B cell (primary cell): Measurements from ENCODE around the gene ATP9A. TPM values are rescaled to one million over a fixed set of nuclear protein-coding genes. Genes with fewer than 3 reads are reported as not detected.

Experiments
- ATAC-seq: fragments of 200-7000 bp; cut with Tn5 transposase; one replicate; pipeline ENCODE4 v1.10.0; 2021; ENCODE audit warnings: low read depth, mild to moderate bottlenecking, moderate number of reproducible peaks, moderate library complexity
- CTCF ChIA-PET: fragments of 350-600 bp; sonication (Branson Sonifier 250); formaldehyde crosslinking; loops from one replicate; lab custom pipeline; 2021; ENCODE audit warnings: antibody characterized with exemption, inconsistent platforms; lab: Charles Lee
- POLR2A ChIA-PET: fragments of 350-600 bp; sonication (Branson Sonifier 250); formaldehyde crosslinking; loops from one replicate; lab custom pipeline; 2021; ENCODE audit warnings: antibody characterized with exemption; lab: Charles Lee
- DNase-seq: peaks from one replicate; pipeline ENCODE4 v3.0.0; 2013
- H2AFZ ChIP-seq: 2 replicates; pipeline ENCODE4 v1.6.1; 2012; ENCODE audit warnings: mild to moderate bottlenecking, low read depth, low read length; ENCODE audit not compliant: insufficient read depth, poor library complexity, severe bottlenecking
- H3K27ac ChIP-seq, 2 donors: 1 replicate in 1 of 2; 2 replicates in 1 of 2; pipeline ENCODE4 v1.5.1; 2012 to 2013; ENCODE audit warnings: low read length in 2 of 2, mild to moderate bottlenecking in 2 of 2, moderate library complexity in 1 of 2
- H3K27me3 ChIP-seq, 4 experiments: fragments of 200-600 bp in 1 of 4; sonication (generic) in 1 of 4; replicated peaks in 1 of 4; 1 replicate in 2 of 4; 2 replicates in 2 of 4; pipeline versions ENCODE4 v1.6.1 to v1.7.0; 2013 to 2016; ENCODE audit warnings: low read length in 3 of 4, mild to moderate bottlenecking in 2 of 4, mixed read lengths in 1 of 4, moderate library complexity in 1 of 4; ENCODE audit not compliant: insufficient read depth in 4 of 4, control insufficient read depth in 3 of 4; ENCODE audit errors: control extremely low read depth in 1 of 4
- H3K36me3 ChIP-seq, 2 experiments: replicated peaks in 1 of 2; 1 replicate in 1 of 2; 2 replicates in 1 of 2; pipeline versions ENCODE4 v1.6.1 to v1.7.1; 2013; ENCODE audit warnings: low read length in 1 of 2; ENCODE audit not compliant: insufficient read depth in 2 of 2, control insufficient read depth in 1 of 2; ENCODE audit errors: control extremely low read depth in 1 of 2, extremely low read depth in 1 of 2
- H3K4me1 ChIP-seq, 2 donors: fragments of 200-600 bp in 1 of 2; sonication (generic) in 1 of 2; 1 replicate in 1 of 2; 2 replicates in 1 of 2; pipeline versions ENCODE4 v1.5.1 to v1.6.1; 2013 to 2017; ENCODE audit warnings: low read length in 2 of 2; ENCODE audit not compliant: control insufficient read depth in 2 of 2, insufficient read depth in 2 of 2
- H3K4me2 ChIP-seq: replicated peaks from 2 replicates; pipeline ENCODE3; 2012; ENCODE audit warnings: mild to moderate bottlenecking, low read depth, low read length; ENCODE audit not compliant: poor library complexity, severe bottlenecking
- H3K4me3 ChIP-seq, 5 experiments: fragments of 200-600 bp in 1 of 5; sonication (generic) in 1 of 5; 1 replicate in 3 of 5; 2 replicates in 2 of 5; pipeline versions ENCODE4 v1.5.1 to v1.7.0; 2011 to 2016; ENCODE audit warnings: low read length in 4 of 5, mild to moderate bottlenecking in 4 of 5, low read depth in 2 of 5, control low read depth in 1 of 5, moderate library complexity in 1 of 5; ENCODE audit not compliant: insufficient read depth in 1 of 5; ENCODE audit errors: control extremely low read depth in 1 of 5, extremely low read depth in 1 of 5
- H3K79me2 ChIP-seq: fragments of 200-600 bp; sonication (generic); one replicate; pipeline ENCODE4 v1.6.0; 2016; ENCODE audit warnings: low read length; ENCODE audit not compliant: control insufficient read depth, insufficient read depth
- H3K9ac ChIP-seq: fragments of 200-600 bp; sonication (generic); 2 replicates; pipeline ENCODE4 v1.6.1; 2017; ENCODE audit warnings: mild to moderate bottlenecking, low read length, moderate library complexity
- H3K9me3 ChIP-seq, 3 donors: one replicate each; pipeline versions ENCODE4 v1.6.1 to v1.7.1; 2013; ENCODE audit warnings: low read length in 2 of 3; ENCODE audit not compliant: control insufficient read depth in 2 of 3, insufficient read depth in 1 of 3; ENCODE audit errors: control extremely low read depth in 1 of 3
- H4K20me1 ChIP-seq: 2 replicates; pipeline ENCODE4 v1.6.0; 2012; ENCODE audit warnings: mild to moderate bottlenecking, low read length; ENCODE audit not compliant: insufficient read depth, control insufficient read depth, poor library complexity, severe bottlenecking
- H3K27ac Mint-ChIP-seq: one replicate; pipeline ENCODE4 v1.8.0; 2021; ENCODE audit warnings: mixed read lengths
- H3K27me3 Mint-ChIP-seq: one replicate; pipeline ENCODE4 v1.8.0; 2021; ENCODE audit warnings: mixed read lengths
- H3K4me1 Mint-ChIP-seq: one replicate; pipeline ENCODE4 v1.8.0; 2021; ENCODE audit warnings: mixed read lengths
- H3K4me3 Mint-ChIP-seq: one replicate; pipeline ENCODE4 v1.8.0; 2021; ENCODE audit warnings: mixed read lengths
- H3K9me3 Mint-ChIP-seq: one replicate; pipeline ENCODE4 v1.8.0; 2022; ENCODE audit warnings: mixed read lengths; ENCODE audit not compliant: insufficient read depth
- CTCF ChIP-seq: fragments of 200-600 bp; IDR thresholded peaks from one replicate; pipeline ENCODE4 v1.8.0; 2022; ENCODE audit warnings: antibody characterized with exemption, mild to moderate bottlenecking
- EZH2 ChIP-seq: IDR thresholded peaks from 2 replicates; pipeline ENCODE4 v1.6.1; 2012; ENCODE audit warnings: borderline replicate concordance, low read depth, mild to moderate bottlenecking, moderate library complexity, low read length; ENCODE audit not compliant: insufficient read depth, poor library complexity, severe bottlenecking
- WGBS: methylation state at CpG from one replicate; pipeline ENCODE4 v1.1.5; 2013; ENCODE audit warnings: missing lambda C conversion rate; ENCODE audit not compliant: insufficient coverage; 5-methylcytosine and 5-hydroxymethylcytosine counted together
- intact Hi-C: fragments of 100-400 bp; cut with micrococcal nuclease; formaldehyde crosslinking; loops from one replicate; pipeline ENCODE4 v1.10.0; 2022
- polyA plus RNA-seq: library from polyadenylated mRNA; depleted of rRNA; stranded (reverse); fragments of >200 nt; gene quantifications from 2 replicates; pipeline ENCODE4 v1.2.3, GENCODE V29; 2012
- total RNA-seq, 2 donors: library from RNA; stranded (reverse); fragments of 120-200 nt in 1 of 2; gene quantifications; 1 replicate in 1 of 2; 2 replicates in 1 of 2; pipeline versions ENCODE4 v1.2.3 to v1.2.4, GENCODE V29; 2013 to 2022

The ATP9A gene
- total and polyA plus RNA-seq, 2 donors (not counting 1 experiment from before 2014, with no cell fraction given), result 0.13 to 0.22 TPM

- H3K27ac Mint-ChIP-seq, result no peak overlapping the region
Observed at GRCh38 chr20:51549474-51549873, 218.7 kb downstream of the ATP9A start.

More at GRCh38 chr20:51549474-51549873, 218.7 kb downstream of the ATP9A start:
- H3K36me3 ChIP-seq, result no peaks in the 10 kb centered on the region
- no peak overlapping the region for H3K4me3 ChIP-seq
- H3K27me3 ChIP-seq, result peaks cover 0 to 11% (median 0%) of the 10 kb centered on the region in 4 experiments
- Mint-ChIP-seq H3K27me3 (peaks cover 14% of the 10 kb centered on the region), H3K4me1 (peaks cover under 1% of the 10 kb centered on the region), H3K9me3 (no peaks in the 10 kb centered on the region), H3K4me3 (no peak overlapping the region)
- DNase-seq (no peak), ATAC-seq (no peak)
- 100% methylated on average over 4 of the region's 4 CpGs for WGBS
- H4K20me1 ChIP-seq, result no peaks in the 10 kb centered on the region
- CTCF ChIA-PET, result interaction anchor here (1.0 to 1.2 kb wide), 2 partner anchors 23 to 164 kb away, joined by 3 read pairs; no protein-coding TSS in a partner anchor
- no peak overlapping the region for H3K27ac ChIP-seq
- POLR2A ChIA-PET, result no interaction called here
- H3K4me1 ChIP-seq, result no peaks in the 10 kb centered on the region
- H3K79me2 ChIP-seq, result no peaks in the 10 kb centered on the region
- no peak overlapping the region for H3K9ac ChIP-seq
- H2AFZ ChIP-seq, result no peak overlapping the region
- no peak overlapping the region for H3K4me2 ChIP-seq
- intact Hi-C loops, result loop anchor here (10.0 kb wide), 1 partner anchor 815 kb away; the partner anchor contains the start of gene PARD6B
- no peaks in the 10 kb centered on the region for H3K9me3 ChIP-seq
- TF ChIP-seq EZH2 (no peak), CTCF (no peak)
